Ascending aorta (tissue), 2 donors: ENCODE measurements around the gene GPER1. TPM values are rescaled to one million over a fixed set of nuclear protein-coding genes. Genes with fewer than 3 reads are reported as not detected.

ENCODE experiments used
- DNase-seq, 2 donors: peaks; one replicate each; pipeline ENCODE4 v3.0.0-alpha.2; 2019; ENCODE audit warnings: low spot score in 2 of 2
- H3K27ac ChIP-seq, 2 donors: fragments of 200-600 bp; sonication (generic); one replicate each; pipeline ENCODE4 v1.5.1; 2016 to 2017; ENCODE audit warnings: mild to moderate bottlenecking in 1 of 2
- H3K27me3 ChIP-seq: fragments of 200-600 bp; sonication (generic); one replicate; pipeline ENCODE4 v1.5.1; 2017
- H3K36me3 ChIP-seq, 2 donors: fragments of 200-600 bp; sonication (generic); one replicate each; pipeline ENCODE4 v1.5.1; 2016
- H3K4me1 ChIP-seq, 2 donors: fragments of 200-600 bp; sonication (generic); one replicate each; pipeline ENCODE4 v1.5.1; 2016 to 2017; ENCODE audit warnings: mild to moderate bottlenecking in 1 of 2
- H3K4me3 ChIP-seq, 2 donors: fragments of 200-600 bp; sonication (generic); one replicate each; pipeline ENCODE4 v1.5.1; 2016 to 2017; ENCODE audit warnings: mild to moderate bottlenecking in 1 of 2
- H3K9me3 ChIP-seq, 2 donors: fragments of 200-600 bp; sonication (generic); one replicate each; pipeline ENCODE4 v1.5.1; 2016
- intact Hi-C: fragments of 100-400 bp; cut with DNase I; formaldehyde crosslinking; loops from one replicate; pipeline ENCODE4 v1.15.1; 2023
- total RNA-seq: library from RNA; depleted of rRNA; stranded (reverse); fragments of >200 nt; gene quantifications from one replicate; pipeline ENCODE4 v1.1.0, GENCODE V29; 2016
- TF ChIP-seq, protein P1 (sequence below), 3 experiments: fragments of 200-600 bp in 2 of 3; fragments of 450-650 bp in 1 of 3; sonication (generic) in 2 of 3; IDR thresholded peaks; one replicate each; pipeline ENCODE4 v1.5.1; 2016 to 2019; ENCODE audit warnings: antibody characterized with exemption in 3 of 3, mild to moderate bottlenecking in 1 of 3, moderate library complexity in 1 of 3

The GPER1 gene
- total RNA-seq, 1 donor from 2014 or later = 11.3 TPM

DNA sequence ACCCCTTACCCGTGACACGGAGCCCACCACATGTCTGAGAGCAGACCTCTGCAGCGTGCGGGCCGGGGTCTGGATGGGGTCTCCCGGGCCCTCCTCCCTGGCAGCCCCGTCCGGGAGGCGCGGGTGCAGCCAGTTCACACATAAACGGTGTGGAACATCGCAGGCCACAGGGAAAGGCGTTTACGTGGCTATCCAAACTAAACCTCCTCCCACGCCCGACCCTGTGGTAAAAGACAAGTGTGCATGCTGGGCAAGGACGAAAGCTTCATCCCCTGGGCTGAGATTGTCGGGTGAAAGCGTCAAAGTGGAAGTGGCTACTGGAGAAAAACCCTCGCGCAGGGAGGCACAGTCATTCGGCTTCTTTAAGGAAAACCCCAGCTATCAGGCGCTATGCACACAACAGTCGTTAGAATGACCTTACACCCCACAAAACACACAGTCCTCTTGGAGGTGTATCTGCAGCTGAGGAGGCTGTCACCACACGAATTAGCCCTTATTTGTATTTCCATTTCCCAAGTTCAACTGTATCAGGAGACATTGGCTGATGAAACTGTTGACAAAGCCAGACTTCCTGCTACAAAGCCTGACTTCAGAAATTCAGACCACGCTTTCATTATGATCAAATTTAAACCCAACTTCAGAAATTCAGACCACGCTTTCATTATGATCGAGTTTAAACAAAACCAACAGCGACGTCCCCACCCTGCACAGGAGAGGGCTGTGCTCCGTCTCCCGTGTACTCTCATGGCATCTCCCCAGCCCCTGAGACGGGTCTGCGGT, 15.3 kb downstream of the GPER1 start:
- Histone ChIP-seq H3K9me3 (no peaks in the 10 kb centered on the region), H3K36me3 (no peaks in the 10 kb centered on the region), H3K27ac (no peak overlapping the region), H3K27me3 (no peaks in the 10 kb centered on the region), H3K4me3 (no peak overlapping the region), H3K4me1 (peaks cover 0 to 9% of the 10 kb centered on the region in 2 donors)
- DNase-seq = no peak
- TF ChIP-seq, protein P1, sequence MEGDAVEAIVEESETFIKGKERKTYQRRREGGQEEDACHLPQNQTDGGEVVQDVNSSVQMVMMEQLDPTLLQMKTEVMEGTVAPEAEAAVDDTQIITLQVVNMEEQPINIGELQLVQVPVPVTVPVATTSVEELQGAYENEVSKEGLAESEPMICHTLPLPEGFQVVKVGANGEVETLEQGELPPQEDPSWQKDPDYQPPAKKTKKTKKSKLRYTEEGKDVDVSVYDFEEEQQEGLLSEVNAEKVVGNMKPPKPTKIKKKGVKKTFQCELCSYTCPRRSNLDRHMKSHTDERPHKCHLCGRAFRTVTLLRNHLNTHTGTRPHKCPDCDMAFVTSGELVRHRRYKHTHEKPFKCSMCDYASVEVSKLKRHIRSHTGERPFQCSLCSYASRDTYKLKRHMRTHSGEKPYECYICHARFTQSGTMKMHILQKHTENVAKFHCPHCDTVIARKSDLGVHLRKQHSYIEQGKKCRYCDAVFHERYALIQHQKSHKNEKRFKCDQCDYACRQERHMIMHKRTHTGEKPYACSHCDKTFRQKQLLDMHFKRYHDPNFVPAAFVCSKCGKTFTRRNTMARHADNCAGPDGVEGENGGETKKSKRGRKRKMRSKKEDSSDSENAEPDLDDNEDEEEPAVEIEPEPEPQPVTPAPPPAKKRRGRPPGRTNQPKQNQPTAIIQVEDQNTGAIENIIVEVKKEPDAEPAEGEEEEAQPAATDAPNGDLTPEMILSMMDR (IDR thresholded peaks at IDR 0.05) = no peak
- intact Hi-C loops = no loop called here

- H3K36me3 ChIP-seq = no peaks in the 10 kb centered on the region
- intact Hi-C loops = no loop called here
Measured at GRCh38 chr7:1103789-1104515, 16.0 kb downstream of the GPER1 start.

GRCh38 chr7:1104516-1105179, 16.7 kb downstream of the GPER1 start:
- TF ChIP-seq, protein P1 (IDR thresholded peaks at IDR 0.05) = no peak
- peaks cover 0 to 9% of the 10 kb centered on the region in 2 donors for H3K4me1 ChIP-seq
- no peak for DNase-seq
- H3K27ac ChIP-seq = no peak overlapping the region
- H3K36me3 ChIP-seq = no peaks in the 10 kb centered on the region
- no peak overlapping the region for H3K4me3 ChIP-seq
- H3K27me3 ChIP-seq = no peaks in the 10 kb centered on the region
- no peaks in the 10 kb centered on the region for H3K9me3 ChIP-seq
- intact Hi-C loops = no loop called here

More at GRCh38 chr7:1103789-1104515, 16.0 kb downstream of the GPER1 start:
- Histone ChIP-seq H3K9me3 (no peaks in the 10 kb centered on the region), H3K4me1 (peaks cover 0 to 9% of the 10 kb centered on the region in 2 donors), H3K27me3 (no peaks in the 10 kb centered on the region), H3K27ac (no peak overlapping the region), H3K4me3 (no peak overlapping the region)
- TF ChIP-seq, protein P1 (IDR thresholded peaks at IDR 0.05) = no peak
- DNase-seq = no peak

DNA sequence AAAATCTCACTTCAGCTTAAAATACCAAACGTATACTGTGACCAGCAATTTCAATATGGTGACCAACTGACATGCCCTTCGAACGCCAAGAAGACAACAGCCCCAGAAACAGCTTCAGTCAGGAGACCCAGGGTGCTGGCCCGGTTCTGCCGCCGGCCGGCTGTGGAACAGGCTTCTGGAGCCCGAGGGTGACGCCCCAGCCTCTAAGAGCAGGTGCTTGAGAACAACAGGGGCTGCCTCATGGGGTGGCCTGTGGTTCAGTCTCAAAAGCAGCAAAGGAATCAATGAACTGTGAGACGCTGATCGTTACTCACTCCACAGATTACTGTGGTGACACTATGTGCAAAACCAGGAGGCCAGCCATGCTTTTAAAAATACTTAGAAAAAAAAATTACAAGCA, 17.3 kb downstream of the GPER1 start:
- no peaks in the 10 kb centered on the region for H3K27me3 ChIP-seq
- no peaks in the 10 kb centered on the region for H3K9me3 ChIP-seq
- intact Hi-C loops = no loop called here
- H3K4me1 ChIP-seq = peaks cover 0 to 9% of the 10 kb centered on the region in 2 donors
- no peaks in the 10 kb centered on the region for H3K36me3 ChIP-seq
- no peak for DNase-seq
- H3K4me3 ChIP-seq = no peak overlapping the region
- TF ChIP-seq, protein P1 (IDR thresholded peaks at IDR 0.05) = no peak
- no peak overlapping the region for H3K27ac ChIP-seq

- intact Hi-C loops = no loop called here
- no peak overlapping the region for H3K27ac ChIP-seq
- no peak overlapping the region for H3K4me3 ChIP-seq
- TF ChIP-seq, protein P1 (IDR thresholded peaks at IDR 0.05) = no peak
- no peaks in the 10 kb centered on the region for H3K9me3 ChIP-seq
- H3K4me1 ChIP-seq = peaks cover 0 to 9% of the 10 kb centered on the region in 2 donors
- H3K27me3 ChIP-seq = no peaks in the 10 kb centered on the region
- H3K36me3 ChIP-seq = no peaks in the 10 kb centered on the region
- no peak for DNase-seq
Measured at GRCh38 chr7:1106063-1106792, 18.3 kb downstream of the GPER1 start.
